SJCRH30 (cell line): ENCODE results near the gene C16orf95. TPM values are rescaled to one million over a fixed set of nuclear protein-coding genes. Genes with fewer than 3 reads are reported as not detected.

Experiments used
- DNase-seq, 2 experiments: peaks; one replicate each; pipeline ENCODE4 v3.0.0-alpha.2; 2015 to 2020
- H3K27ac ChIP-seq: fragments of 250-450 bp; sonication (Bioruptor Pico); 2 replicates; pipeline ENCODE4 v1.5.1; 2020; ENCODE audit warnings: mild to moderate bottlenecking, moderate library complexity
- H3K27me3 ChIP-seq: fragments of 250-450 bp; sonication (Bioruptor Pico); 2 replicates; pipeline ENCODE4 v1.5.1; 2020; ENCODE audit warnings: mild to moderate bottlenecking, moderate library complexity
- H3K36me3 ChIP-seq: fragments of 250-450 bp; sonication (Bioruptor Pico); 2 replicates; pipeline ENCODE4 v1.5.1; 2020; ENCODE audit warnings: mild to moderate bottlenecking, moderate library complexity
- H3K4me1 ChIP-seq: fragments of 250-450 bp; sonication (Bioruptor Pico); 2 replicates; pipeline ENCODE4 v1.5.1; 2020; ENCODE audit warnings: mild to moderate bottlenecking, moderate library complexity
- H3K4me3 ChIP-seq: fragments of 250-450 bp; sonication (Bioruptor Pico); 2 replicates; pipeline ENCODE4 v1.5.1; 2020; ENCODE audit warnings: mild to moderate bottlenecking, moderate library complexity
- H3K9me3 ChIP-seq: fragments of 250-450 bp; sonication (Bioruptor Pico); replicated peaks from 2 replicates; pipeline ENCODE4 v1.5.1; 2020; ENCODE audit warnings: mild to moderate bottlenecking, moderate library complexity
- total RNA-seq: library from RNA; depleted of rRNA; stranded (reverse); fragments of >200 nt; shearing (Covaris generic); gene quantifications from 2 replicates; pipeline ENCODE4 v1.2.3, GENCODE V29; 2014

The C16orf95 gene
- total RNA-seq, 1 experiment from 2014 or later = 1.5 TPM

DNA sequence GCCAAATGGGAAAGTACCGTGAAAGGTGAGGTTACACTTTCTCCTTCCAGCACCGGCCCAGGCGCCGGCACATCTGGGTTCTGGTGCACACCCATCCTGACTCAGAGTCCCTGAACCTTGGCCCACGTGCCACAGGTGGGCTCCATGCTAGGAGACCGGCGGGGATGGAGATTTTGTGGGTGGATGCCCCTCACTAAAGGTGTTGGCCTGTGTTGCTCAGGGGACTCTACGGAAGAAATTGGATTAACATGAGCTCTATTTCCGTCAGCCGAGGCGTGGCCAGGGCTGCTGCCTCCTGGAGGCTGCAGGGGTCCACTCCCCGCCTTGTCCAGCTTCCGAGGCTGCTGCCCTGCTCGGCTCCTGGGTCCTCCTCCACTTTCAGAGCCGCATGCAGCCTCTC is 35.6 kb upstream of the C16orf95 start:
- H3K36me3 ChIP-seq = no peaks in the 10 kb centered on the region
- H3K9me3 ChIP-seq = no peaks in the 10 kb centered on the region
- H3K4me3 ChIP-seq = no peak overlapping the region
- no peak for DNase-seq
- no peaks in the 10 kb centered on the region for H3K27me3 ChIP-seq
- no peak overlapping the region for H3K27ac ChIP-seq
- 0 out of 2 replicates have a peak, but pooled peaks cover 2% of the 10 kb centered on the region for H3K4me1 ChIP-seq

DNA sequence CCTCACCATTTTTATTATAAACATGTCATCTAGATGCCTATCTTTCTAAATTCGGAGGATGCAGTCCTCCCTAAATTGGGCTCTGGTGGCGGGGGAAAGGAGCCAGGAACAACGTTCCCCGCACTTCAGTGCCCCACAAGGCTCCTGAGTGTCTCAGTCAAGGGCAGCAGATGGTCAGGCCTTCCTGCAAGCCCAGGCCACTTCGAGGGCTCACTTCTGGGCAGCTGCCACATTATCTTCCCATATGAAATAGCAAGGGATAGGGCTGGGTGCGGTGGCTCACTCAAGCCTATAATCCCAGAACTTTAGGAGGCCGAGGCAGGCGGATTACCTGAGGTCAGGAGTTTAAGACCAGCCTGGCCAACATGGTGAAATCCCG is 34.1 kb upstream of the C16orf95 start:
- Histone ChIP-seq H3K27ac (no peak overlapping the region), H3K36me3 (no peaks in the 10 kb centered on the region), H3K9me3 (no peaks in the 10 kb centered on the region), H3K27me3 (no peaks in the 10 kb centered on the region), H3K4me3 (no peak overlapping the region), H3K4me1 (0 out of 2 replicates have a peak, but pooled peaks cover 2% of the 10 kb centered on the region)
- DNase-seq = peak; percentile 20 to 30

DNA sequence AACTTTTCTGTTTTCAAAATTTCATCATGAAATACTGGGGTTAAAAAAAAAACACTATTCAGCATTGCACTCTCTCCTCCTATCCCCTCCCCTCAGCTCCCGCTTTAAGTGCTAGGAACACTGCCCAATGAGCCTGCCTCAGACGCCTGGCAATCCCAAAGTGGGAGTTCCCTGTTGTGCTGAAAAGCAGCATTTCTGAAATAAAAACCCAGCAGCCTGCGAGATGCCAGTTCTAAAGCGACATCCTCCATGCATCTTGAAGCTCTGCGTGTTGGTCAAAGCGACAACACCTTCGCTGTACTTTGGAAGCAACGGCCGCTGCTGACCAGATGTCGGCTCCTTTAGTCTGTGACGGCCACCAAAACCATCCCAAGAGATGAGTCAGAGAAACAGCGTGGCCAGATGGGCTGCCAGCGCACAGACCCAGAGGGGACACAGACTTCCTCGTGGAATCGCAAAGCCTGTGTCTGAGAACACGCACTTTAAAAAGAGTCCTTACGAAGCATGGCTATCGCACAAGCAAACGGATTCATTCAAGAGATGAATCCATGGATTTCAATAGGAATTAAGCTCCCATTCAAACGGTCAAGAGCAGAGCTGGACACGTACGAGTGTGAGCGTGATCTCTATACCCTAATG is 33.6 kb upstream of the C16orf95 start:
- Histone ChIP-seq H3K36me3 (no peaks in the 10 kb centered on the region), H3K4me1 (0 out of 2 replicates have a peak, but pooled peaks cover 2% of the 10 kb centered on the region), H3K9me3 (no peaks in the 10 kb centered on the region), H3K4me3 (no peak overlapping the region), H3K27me3 (no peaks in the 10 kb centered on the region), H3K27ac (no peak overlapping the region)
- DNase-seq = no peak

DNA sequence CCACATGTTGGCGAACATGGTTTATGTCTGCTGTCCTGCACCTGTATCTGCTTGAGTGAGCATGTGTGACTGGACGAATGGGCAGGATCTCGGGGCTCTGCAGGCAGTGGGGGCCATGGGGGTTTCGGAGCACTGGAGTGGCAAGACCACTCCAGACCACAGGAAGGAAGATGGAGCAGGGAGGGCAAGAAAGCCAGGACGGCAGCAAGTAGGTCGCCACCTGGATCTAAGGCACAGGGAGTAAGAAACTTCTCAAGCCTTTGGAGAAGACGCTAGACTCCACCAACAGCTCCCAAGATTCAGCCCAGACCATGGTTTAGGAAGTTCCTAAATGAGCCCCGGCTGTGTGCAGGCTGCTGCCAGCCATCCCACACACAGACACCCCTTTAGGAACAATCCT is 32.8 kb upstream of the C16orf95 start:
- Histone ChIP-seq H3K9me3 (no peaks in the 10 kb centered on the region), H3K4me1 (0 out of 2 replicates have a peak, but pooled peaks cover 2% of the 10 kb centered on the region), H3K27ac (no peak overlapping the region), H3K4me3 (no peak overlapping the region), H3K36me3 (no peaks in the 10 kb centered on the region), H3K27me3 (no peaks in the 10 kb centered on the region)
- DNase-seq = no peak

DNA sequence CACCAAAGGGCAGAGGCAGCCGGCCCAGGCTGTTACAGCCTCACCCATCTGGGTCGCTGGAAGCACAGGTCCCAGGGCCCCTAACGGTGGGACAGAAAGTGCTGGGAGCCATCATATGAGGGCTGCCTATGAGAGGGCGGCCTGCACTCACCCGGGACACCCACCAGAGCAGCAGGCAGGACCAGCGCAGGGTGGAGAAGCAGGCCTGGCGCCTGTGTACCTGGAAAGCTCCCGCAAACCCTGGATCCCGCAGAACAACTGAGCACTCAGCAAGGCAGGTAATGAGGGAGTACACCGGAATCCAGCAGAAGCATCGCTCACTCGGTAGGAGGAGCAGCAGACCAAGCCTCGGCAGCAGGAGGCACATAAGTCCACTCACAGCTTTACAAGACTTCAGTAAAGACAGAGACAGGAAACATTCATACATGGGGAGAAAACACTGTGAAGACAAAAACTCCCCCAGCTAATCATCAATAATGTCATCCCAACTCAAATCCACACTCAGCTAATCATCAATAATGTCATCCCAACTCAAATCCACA is 31.5 kb upstream of the C16orf95 start:
- no peak for DNase-seq
- Histone ChIP-seq H3K4me3 (no peak overlapping the region), H3K9me3 (no peaks in the 10 kb centered on the region), H3K27me3 (no peaks in the 10 kb centered on the region), H3K4me1 (0 out of 2 replicates have a peak, but pooled peaks cover 2% of the 10 kb centered on the region), H3K27ac (no peak overlapping the region), H3K36me3 (no peaks in the 10 kb centered on the region)

DNA sequence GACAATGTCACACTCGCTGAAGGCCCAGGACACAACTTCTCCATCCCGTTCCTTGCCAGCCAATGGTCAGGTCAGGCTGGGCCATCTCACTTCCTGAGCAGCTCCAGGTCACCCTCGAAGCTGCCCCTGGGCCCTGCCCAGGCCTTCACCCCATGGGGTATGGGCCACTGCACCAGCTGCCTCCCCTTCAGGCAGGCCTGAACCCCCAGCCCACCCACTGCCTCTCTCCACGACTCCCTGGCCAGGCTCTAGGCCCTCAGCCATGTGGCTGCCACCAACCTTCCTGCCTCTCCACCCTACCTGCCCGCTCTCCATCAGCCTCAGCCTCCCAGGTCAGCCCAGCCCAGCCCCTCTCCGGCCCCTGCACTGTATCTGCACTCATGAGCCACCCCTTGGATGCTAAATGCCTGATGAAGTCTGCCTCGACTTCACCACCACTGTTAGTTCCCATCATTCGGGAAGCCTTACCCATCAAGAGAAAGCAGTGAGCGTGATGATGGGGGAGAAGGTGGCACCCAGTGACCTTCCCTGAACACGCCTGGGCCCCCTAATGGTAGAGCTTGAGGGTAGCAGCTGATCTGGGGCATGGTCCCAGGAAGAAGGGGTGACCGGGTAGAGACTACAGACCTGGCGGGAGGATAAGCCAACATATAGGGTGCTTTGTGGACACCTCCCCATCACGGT is 30.9 kb upstream of the C16orf95 start:
- H3K27me3 ChIP-seq = no peaks in the 10 kb centered on the region

DNA sequence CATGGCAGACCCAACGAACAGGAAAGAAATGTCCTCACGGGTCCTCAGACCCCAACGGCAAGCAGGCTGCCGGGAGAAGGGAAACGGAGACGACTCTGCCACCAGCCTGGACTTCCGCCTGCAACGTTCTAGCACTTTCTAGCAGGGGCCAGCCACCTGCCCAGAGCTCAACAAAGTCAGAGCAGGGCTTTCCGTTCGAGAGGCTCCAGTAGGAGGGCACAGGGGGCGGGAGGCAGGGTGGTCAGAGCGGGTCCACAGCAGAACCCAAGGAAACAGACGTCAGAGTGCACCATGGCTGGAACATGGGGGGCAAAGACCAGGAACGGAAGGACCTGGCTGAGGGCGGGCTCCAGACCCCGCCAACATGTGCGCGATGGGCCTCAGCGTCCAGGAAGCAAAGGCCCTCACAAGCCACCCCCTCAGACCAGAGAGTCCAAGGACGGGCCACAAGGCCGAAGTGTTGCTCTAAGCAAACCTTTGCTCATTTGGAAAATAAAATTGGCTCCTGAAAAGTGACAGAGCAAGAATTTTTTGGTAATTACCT is 29.4 kb upstream of the C16orf95 start:
- no peak for DNase-seq
- no peak overlapping the region for H3K27ac ChIP-seq
- no peaks in the 10 kb centered on the region for H3K9me3 ChIP-seq
- H3K4me1 ChIP-seq = no peaks in the 10 kb centered on the region
- H3K4me3 ChIP-seq = no peak overlapping the region
- H3K36me3 ChIP-seq = peaks cover 5% of the 10 kb centered on the region; the same call in 1 of the 2 replicates
- H3K27me3 ChIP-seq = no peaks in the 10 kb centered on the region

More for the DNA sequence above, 30.9 kb upstream of the C16orf95 start:
- Histone ChIP-seq H3K27ac (no peak overlapping the region), H3K9me3 (no peaks in the 10 kb centered on the region), H3K4me1 (0 out of 2 replicates have a peak, but pooled peaks cover 2% of the 10 kb centered on the region), H3K4me3 (no peak overlapping the region), H3K36me3 (no peaks in the 10 kb centered on the region)
- no peak for DNase-seq

DNA sequence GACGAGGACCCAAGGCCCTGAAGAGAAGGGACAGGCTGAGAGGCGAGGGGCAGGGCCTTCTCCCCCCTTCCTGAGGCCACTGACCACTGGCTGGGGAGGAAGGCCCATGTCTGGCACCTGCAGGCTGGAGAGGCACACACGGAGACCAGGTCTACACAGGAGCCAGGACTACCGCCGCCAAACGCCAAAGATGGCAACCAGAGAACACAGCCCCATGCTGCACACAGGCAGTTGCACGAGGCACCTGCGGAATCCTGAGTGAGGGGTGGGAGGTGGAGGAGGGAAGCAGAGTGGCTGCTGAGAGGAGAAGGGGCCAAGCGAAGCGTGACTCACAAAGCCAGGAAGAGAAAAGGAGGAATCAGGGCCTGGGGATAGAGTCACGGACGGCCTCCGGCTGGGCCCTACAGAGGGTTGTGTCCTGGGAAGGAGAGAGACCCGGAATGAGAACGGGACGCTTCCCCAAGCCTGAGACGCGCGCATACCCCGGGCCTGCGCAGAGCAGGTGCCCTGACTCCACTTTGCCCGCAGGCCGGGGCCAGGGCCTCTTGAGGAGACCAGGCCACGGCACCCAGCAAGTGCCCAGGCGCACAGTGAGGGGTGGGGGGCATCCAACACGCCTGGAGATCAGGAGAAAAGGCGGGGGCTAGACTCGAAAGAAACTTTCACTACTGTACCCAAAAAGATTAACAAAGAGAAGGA is 28.7 kb upstream of the C16orf95 start:
- H3K4me1 ChIP-seq = no peaks in the 10 kb centered on the region
- H3K27ac ChIP-seq = no peak overlapping the region
- no peaks in the 10 kb centered on the region for H3K27me3 ChIP-seq
- no peak for DNase-seq
- H3K36me3 ChIP-seq = peaks cover 5% of the 10 kb centered on the region; the same call in 1 of the 2 replicates
- no peaks in the 10 kb centered on the region for H3K9me3 ChIP-seq
- no peak overlapping the region for H3K4me3 ChIP-seq

DNA sequence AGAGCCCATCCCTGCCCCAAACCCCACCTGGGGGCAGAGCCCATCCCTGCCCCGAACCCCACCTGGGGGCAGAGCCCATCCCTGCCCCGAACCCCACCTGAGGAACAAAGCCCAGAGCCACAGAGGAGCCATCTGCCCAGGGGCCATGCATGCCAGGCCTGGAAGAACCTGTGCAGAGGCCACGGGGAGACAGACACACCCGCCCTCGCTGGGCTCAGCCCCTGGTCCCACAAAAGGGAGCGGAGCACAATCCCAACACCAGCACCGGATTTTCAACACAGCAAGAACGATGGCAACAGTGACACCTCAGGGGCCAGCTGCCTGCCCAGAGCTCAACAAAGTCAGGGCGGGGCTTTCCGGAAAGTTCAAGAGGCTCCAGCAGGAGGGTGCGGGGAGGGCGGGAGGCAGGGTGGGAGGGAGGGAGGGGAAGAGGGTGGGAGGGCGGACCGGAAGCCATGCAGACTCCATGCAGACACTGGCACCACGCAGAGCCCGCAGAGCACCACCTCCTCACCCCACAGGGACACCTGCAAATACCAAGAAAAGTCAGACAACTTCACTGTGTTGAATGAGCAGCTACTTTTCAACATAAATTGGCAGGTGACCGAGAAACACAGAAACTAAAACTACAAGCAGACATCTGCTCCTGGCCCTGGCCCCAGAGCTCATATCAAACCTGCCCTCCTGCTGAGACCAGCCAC is 27.9 kb upstream of the C16orf95 start:
- no peak for DNase-seq
- no peak overlapping the region for H3K27ac ChIP-seq

DNA sequence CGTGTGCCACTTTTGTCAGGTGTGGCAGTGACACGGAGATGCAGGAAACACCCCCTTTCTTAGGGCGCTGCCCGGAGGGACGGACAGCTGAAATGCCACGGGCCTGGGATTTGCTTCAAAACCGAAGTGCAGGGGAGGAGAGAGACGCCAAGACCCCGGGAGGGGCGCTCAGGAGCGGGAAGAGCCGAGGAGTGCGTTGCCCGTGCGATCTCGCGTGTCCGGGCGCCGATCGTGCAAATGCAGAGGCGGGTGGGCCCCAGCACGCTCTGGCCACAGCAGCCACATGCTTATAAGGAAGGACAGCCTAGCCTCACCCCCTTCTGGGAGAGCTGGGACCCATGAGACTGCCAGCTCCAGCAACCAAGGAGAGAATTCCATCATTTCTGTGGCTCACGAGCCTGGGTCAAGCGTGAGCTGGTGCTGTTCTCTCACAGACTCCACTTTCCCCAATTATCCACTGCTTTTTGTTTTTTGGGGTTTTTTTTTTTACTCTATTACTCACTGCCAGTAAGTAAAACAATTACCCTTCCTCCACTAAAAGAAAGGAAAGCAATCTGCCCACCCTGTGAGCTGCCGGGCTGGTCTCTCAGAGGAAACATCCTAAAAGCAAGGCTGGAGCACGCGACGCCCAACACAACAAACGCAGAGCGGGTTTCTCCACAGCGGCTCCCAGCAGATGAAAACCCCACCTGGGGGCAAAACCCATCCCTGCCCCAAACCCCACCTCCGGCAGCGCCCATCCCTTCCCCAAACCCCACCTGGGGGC is 27.2 kb upstream of the C16orf95 start:
- no peak for DNase-seq
- Histone ChIP-seq H3K27ac (no peak overlapping the region), H3K4me3 (no peak overlapping the region), H3K9me3 (no peaks in the 10 kb centered on the region), H3K27me3 (no peaks in the 10 kb centered on the region), H3K4me1 (no peaks in the 10 kb centered on the region), H3K36me3 (peaks cover 5% of the 10 kb centered on the region; the same call in 1 of the 2 replicates)

More for the DNA sequence above, 27.9 kb upstream of the C16orf95 start:
- peaks cover 5% of the 10 kb centered on the region; the same call in 1 of the 2 replicates for H3K36me3 ChIP-seq
- H3K4me1 ChIP-seq = no peaks in the 10 kb centered on the region
- H3K9me3 ChIP-seq = no peaks in the 10 kb centered on the region
- no peaks in the 10 kb centered on the region for H3K27me3 ChIP-seq
- H3K4me3 ChIP-seq = no peak overlapping the region

DNA sequence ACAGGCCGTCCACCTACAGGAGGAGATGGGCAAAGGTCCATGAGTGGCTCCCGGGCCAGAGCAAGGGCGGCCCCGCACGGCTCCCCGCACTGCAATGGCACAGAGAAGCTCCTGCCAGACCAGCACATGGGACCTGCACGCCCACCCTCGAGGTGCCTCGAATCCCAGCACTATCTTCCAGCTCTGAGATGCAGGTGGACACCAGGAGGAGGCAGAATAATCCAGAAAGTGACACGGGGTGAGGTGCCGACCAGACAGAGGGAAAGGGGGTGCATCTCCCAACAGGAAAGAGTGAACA is 26.5 kb upstream of the C16orf95 start:
- no peaks in the 10 kb centered on the region for H3K4me1 ChIP-seq
- no peak overlapping the region for H3K4me3 ChIP-seq
- H3K27ac ChIP-seq = no peak overlapping the region
- no peaks in the 10 kb centered on the region for H3K27me3 ChIP-seq
- H3K9me3 ChIP-seq = no peaks in the 10 kb centered on the region
- no peak for DNase-seq
- peaks cover 5% of the 10 kb centered on the region; the same call in 1 of the 2 replicates for H3K36me3 ChIP-seq

DNA sequence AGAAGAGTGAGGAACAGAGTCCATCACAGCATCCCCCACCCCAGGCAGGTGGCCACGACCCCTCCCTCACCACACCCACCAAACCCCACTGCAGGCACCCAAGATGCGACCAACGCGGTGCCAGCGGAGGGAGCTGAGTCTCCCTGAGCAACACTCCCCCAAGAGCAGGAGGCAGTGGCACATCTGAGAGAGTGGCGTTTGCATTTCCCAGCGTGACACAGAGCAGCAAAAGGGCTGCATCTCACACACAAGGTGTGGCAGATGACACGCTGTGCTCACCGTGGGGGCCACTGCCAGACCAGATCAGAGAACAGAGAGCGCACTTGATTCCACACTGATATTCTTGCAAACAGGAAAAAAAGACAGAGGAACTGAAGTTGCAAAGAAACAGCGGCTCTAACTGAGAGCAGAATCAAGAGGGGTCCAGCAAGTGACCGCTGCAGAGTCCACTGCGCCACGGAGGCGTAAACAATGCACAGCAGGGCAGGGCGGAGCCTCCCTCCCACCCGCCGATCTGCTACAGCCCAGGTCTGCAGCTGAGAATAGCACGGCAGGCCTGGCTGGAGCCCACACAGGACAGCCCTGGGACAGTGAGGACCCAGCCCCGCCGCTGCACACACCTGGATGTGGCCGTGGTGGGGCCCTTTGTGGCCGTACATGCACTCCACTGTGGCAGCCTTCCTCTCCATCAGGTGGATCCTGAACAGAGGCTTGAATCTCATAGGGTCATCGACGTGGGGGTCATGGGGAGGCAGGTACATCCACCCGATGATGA is 26.0 kb upstream of the C16orf95 start:
- H3K9me3 ChIP-seq = no peaks in the 10 kb centered on the region
- H3K36me3 ChIP-seq = peaks cover 5% of the 10 kb centered on the region; the same call in 1 of the 2 replicates
- H3K27me3 ChIP-seq = no peaks in the 10 kb centered on the region
- H3K4me3 ChIP-seq = no peak overlapping the region
- H3K27ac ChIP-seq = no peak overlapping the region
- H3K4me1 ChIP-seq = no peaks in the 10 kb centered on the region
- DNase-seq = no peak

DNA sequence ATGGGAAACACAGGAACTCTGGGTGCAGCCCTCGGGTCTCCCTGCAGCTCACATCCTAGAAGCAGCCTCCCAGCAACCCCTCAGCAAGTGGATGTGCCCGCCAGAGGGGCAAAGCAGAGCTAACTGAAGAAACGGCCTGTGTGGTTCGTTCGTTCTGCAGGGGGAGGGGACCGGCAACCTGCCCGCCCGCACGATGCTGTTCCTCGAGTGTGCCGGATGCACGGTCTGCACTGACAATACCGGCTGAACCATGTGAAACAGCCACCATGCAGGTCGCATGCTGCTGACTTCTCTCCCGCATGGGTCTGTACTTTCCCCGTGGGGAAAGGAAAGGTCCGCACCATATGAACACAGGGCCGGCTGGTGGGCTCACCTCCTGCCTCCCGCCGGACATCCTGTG is 25.3 kb upstream of the C16orf95 start:
- peaks cover 5% of the 10 kb centered on the region; the same call in 1 of the 2 replicates for H3K36me3 ChIP-seq

More for the DNA sequence above, 25.3 kb upstream of the C16orf95 start:
- Histone ChIP-seq H3K4me3 (no peak overlapping the region), H3K4me1 (no peaks in the 10 kb centered on the region; the same call in 1 of the 2 replicates), H3K27me3 (no peaks in the 10 kb centered on the region), H3K9me3 (no peaks in the 10 kb centered on the region), H3K27ac (no peak overlapping the region)
- no peak for DNase-seq
